NT2/D1 (cell line): ENCODE results near the gene GSN.

Experiments used
- SUZ12 ChIP-seq: IDR thresholded peaks from 2 replicates; pipeline ENCODE4 v1.6.1; 2011; ENCODE audit not compliant: insufficient read length, insufficient read depth; ENCODE audit errors: extremely low read depth
- YY1 ChIP-seq: IDR thresholded peaks from 2 replicates; pipeline ENCODE4 v1.6.1; 2011; ENCODE audit not compliant: insufficient read length, insufficient read depth
- ZNF274 ChIP-seq: IDR thresholded peaks from 2 replicates; pipeline ENCODE4 v1.6.1; 2011; ENCODE audit warnings: mild to moderate bottlenecking, low read depth, low read length

DNA sequence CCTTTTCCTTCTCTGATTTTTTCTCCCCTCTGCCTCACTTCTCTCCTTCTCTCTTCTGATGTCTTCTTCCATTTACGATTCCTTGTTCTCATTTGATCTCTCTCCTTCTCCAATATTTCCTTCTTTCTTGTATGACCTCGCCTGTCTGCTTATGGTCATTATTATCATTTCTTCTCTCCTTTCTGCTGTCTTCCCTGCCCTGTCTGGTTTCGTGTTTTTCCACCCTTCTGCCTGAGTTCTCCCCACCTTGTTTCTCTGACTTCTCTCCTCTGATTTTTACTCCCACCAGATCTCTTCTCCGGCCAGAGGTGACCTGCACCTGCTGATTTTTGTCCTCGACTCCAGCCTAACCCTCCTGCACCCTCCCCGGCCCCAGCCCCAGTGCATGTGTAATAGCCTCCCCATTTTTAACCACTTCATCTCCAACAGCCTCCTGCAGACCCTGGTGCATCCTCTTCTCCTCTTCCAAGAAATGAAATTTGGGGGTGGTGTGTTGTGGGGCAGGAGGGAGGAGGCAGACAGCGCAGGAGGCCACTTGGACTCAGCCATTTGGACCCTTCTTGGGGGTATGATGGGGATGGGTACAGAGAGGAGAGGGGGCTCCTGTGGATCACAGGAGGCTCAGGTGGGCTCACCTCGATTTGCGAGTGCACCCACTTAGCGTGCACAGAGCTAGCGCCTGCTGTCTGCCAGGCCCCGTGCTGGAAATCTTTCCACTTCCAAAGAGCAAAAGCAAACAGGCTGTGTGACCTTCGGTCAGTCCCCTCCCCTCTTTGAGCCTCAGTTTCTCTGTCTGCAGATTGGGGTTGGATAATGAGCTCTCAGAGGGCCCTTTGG, 32.5 kb downstream of the GSN start:
- TF ChIP-seq SUZ12 (no peak), ZNF274 (no peak), YY1 (no peak)
